Large intestine (tissue), 3 donors: ENCODE data around the gene CAP2. TPM values are rescaled to one million over a fixed set of nuclear protein-coding genes. Genes with fewer than 3 reads are reported as not detected.

Source experiments
- DNase-seq, 2 donors: peaks; one replicate each; pipeline versions ENCODE4 v3.0.0 to v3.0.0-alpha.2; 2013
- H3K27ac ChIP-seq: one replicate; pipeline ENCODE4 v1.5.1; 2013; ENCODE audit warnings: low read length
- H3K27me3 ChIP-seq: 2 replicates; pipeline ENCODE4 v1.6.1; 2013; ENCODE audit warnings: low read length; ENCODE audit not compliant: control insufficient read depth, insufficient read depth
- H3K36me3 ChIP-seq: 2 replicates; pipeline ENCODE4 v1.6.1; 2013; ENCODE audit warnings: low read length; ENCODE audit not compliant: control insufficient read depth, insufficient read depth
- H3K4me1 ChIP-seq: one replicate; pipeline ENCODE4 v1.6.1; 2013; ENCODE audit warnings: low read length; ENCODE audit not compliant: control insufficient read depth, insufficient read depth
- H3K4me3 ChIP-seq: one replicate; pipeline ENCODE4 v1.5.1; 2013; ENCODE audit warnings: low read length
- H3K9me3 ChIP-seq: one replicate; pipeline ENCODE4 v1.6.1; 2013; ENCODE audit warnings: mild to moderate bottlenecking, low read depth, low read length, moderate library complexity; ENCODE audit not compliant: control insufficient read depth
- WGBS: methylation state at CpG from one replicate; pipeline ENCODE4 v1.1.5; 2013; ENCODE audit warnings: low lambda C conversion rate; ENCODE audit not compliant: insufficient coverage; 5-methylcytosine and 5-hydroxymethylcytosine counted together
- polyA plus RNA-seq: library from polyadenylated mRNA; unstranded; fragments of 120-200 nt; gene quantifications from one replicate; pipeline ENCODE4 v1.2.1, GENCODE V29; 2013

Gene CAP2
- polyA plus RNA-seq, 1 donor = 11.2 TPM

DNA sequence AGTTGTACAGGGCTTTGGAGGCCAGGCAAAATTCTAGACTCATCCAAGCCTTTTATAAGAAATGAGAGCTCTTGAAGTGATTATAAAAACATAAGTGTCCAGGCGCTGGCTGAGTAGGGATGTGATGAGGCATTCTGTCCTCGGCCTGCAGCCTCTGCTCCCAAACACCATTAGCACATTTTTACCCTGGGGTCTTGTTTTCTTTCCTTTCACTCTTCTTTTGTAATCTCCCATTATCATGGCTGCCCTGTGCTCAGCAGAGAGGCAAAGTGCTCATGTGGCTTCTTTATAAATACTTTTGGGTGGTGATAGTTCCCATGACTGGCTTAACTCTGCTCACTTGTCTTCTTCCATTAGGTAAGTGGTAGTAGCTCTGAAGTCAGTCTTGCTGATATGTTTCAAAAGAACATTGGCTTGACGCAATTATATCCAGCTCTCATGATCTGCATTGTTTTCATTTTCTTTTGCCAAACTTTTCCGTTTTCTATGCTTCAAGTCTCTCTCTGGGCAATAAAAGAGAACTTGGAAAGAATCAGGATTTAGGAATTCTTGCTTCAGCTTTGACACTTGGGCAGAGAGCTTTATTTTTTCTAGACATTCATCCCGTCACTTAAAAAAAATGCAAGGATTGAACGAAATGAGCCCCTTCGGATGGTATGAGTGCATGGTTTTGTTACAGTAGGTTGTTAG, 61.1 kb downstream of the CAP2 start:
- no peak overlapping the region for H3K4me3 ChIP-seq
- 82% methylated on average over 2 of the region's 7 CpGs for WGBS
- no peak overlapping the region for H3K27ac ChIP-seq
- no peak for DNase-seq
- no peaks in the 10 kb centered on the region for H3K36me3 ChIP-seq
- peaks cover 3% of the 10 kb centered on the region for H3K9me3 ChIP-seq
- H3K27me3 ChIP-seq = no peaks in the 10 kb centered on the region
- H3K4me1 ChIP-seq = no peaks in the 10 kb centered on the region

GRCh38 chr6:17455919-17456318, 62.5 kb downstream of the CAP2 start:
- Histone ChIP-seq H3K4me1 (no peaks in the 10 kb centered on the region), H3K27ac (no peak overlapping the region), H3K9me3 (peaks cover 3% of the 10 kb centered on the region), H3K4me3 (no peak overlapping the region), H3K27me3 (no peaks in the 10 kb centered on the region), H3K36me3 (no peaks in the 10 kb centered on the region)
- WGBS = no CpG with 5 or more reads among the region's 7 CpGs
- no peak for DNase-seq

DNA sequence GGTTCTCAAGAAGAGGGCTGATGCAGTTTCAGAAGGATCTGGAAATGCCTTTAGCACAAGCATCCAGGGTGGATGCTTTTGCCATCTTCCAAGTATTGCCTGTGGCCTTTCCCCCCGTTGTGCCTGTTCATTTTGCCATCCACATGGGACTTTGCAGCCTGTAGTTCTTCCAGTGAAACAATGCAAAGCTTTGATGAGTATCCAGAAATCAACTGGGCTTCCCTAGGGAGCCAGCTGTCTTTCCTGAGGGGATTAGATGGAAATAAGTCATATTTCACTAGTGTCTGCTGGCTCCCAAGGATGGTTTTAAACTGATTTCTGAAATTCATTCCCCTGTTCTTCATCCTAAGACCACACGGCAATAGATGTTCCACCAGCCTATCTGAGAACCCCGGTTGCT, 63.3 kb downstream of the CAP2 start:
- Histone ChIP-seq H3K4me3 (no peak overlapping the region), H3K27me3 (no peaks in the 10 kb centered on the region), H3K27ac (no peak overlapping the region), H3K36me3 (no peaks in the 10 kb centered on the region), H3K4me1 (no peaks in the 10 kb centered on the region), H3K9me3 (peaks cover 3% of the 10 kb centered on the region)
- WGBS = no CpG with 5 or more reads among the region's 3 CpGs
- DNase-seq = no peak

GRCh38 chr6:17457405-17457804, 64.0 kb downstream of the CAP2 start:
- Histone ChIP-seq H3K4me3 (no peak overlapping the region), H3K27me3 (no peaks in the 10 kb centered on the region), H3K27ac (no peak overlapping the region), H3K36me3 (no peaks in the 10 kb centered on the region), H3K4me1 (no peaks in the 10 kb centered on the region), H3K9me3 (peaks cover 3% of the 10 kb centered on the region)
- DNase-seq = no peak
- 100% methylated on average over 1 of the region's 4 CpGs for WGBS

DNA sequence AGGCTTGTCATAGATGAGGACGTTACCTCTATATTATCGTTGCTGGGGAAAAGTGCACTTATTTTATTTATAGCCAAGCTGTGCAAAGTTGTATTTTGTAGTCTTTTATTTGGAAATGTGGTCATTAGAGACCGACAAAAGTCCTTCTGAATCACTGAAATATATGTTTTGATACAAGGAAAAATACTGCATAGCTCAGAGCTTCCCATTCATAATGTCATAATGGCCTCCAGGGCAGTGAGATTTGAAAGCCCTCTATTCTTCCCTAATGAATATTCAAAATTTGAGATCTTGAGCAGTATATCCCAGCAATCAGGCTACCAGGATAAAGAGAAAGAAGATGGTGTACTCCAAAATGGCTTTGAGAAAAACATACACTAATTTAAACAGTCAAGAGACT, 64.6 kb downstream of the CAP2 start:
- H3K27me3 ChIP-seq = no peaks in the 10 kb centered on the region
- H3K27ac ChIP-seq = no peak overlapping the region
- no peak overlapping the region for H3K4me3 ChIP-seq
- no peaks in the 10 kb centered on the region for H3K4me1 ChIP-seq
- H3K9me3 ChIP-seq = peaks cover 3% of the 10 kb centered on the region
- WGBS = no CpG with 5 or more reads among the region's 3 CpGs
- H3K36me3 ChIP-seq = no peaks in the 10 kb centered on the region
- DNase-seq = no peak

- Histone ChIP-seq H3K4me1 (no peaks in the 10 kb centered on the region), H3K4me3 (no peak overlapping the region), H3K36me3 (no peaks in the 10 kb centered on the region), H3K27me3 (no peaks in the 10 kb centered on the region), H3K9me3 (peaks cover 3% of the 10 kb centered on the region), H3K27ac (no peak overlapping the region)
- no peak for DNase-seq
- no CpG with 5 or more reads among the region's 4 CpGs for WGBS
Observed at GRCh38 chr6:17458966-17459365, 65.6 kb downstream of the CAP2 start.

- no peak overlapping the region for H3K4me3 ChIP-seq
- no peaks in the 10 kb centered on the region for H3K4me1 ChIP-seq
- no peaks in the 10 kb centered on the region for H3K36me3 ChIP-seq
- no peak for DNase-seq
- no peak overlapping the region for H3K27ac ChIP-seq
- H3K27me3 ChIP-seq = no peaks in the 10 kb centered on the region
- H3K9me3 ChIP-seq = no peaks in the 10 kb centered on the region
- no CpG with 5 or more reads among the region's 5 CpGs for WGBS
Observed at GRCh38 chr6:17460862-17461261, 67.5 kb downstream of the CAP2 start.

DNA sequence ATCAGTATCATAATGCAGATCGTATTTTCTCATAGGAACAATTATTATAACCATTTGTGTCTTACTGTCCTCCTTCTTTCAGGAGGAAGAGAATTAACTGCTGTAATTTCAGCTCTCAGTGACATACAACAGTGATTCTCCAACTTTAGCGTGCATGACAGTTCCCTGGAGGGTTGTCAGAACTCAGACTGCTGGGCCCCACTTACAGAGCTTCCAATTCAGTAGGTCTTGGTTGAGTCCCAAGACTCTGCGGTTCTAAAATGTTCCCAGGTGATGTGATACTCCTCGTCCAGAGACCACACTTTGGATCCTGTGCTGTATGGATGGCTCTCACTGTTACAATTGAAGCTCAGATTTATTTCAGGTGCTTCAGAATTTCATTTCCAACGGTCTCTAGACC, 72.8 kb downstream of the CAP2 start:
- 86% methylated on average over 1 of the region's 5 CpGs for WGBS
- Histone ChIP-seq H3K4me3 (no peak overlapping the region), H3K4me1 (peaks cover 6% of the 10 kb centered on the region), H3K9me3 (no peaks in the 10 kb centered on the region), H3K27me3 (no peaks in the 10 kb centered on the region), H3K27ac (no peak overlapping the region), H3K36me3 (no peaks in the 10 kb centered on the region)
- DNase-seq = no peak

GRCh38 chr6:17466707-17467106, 73.3 kb downstream of the CAP2 start:
- Histone ChIP-seq H3K36me3 (no peaks in the 10 kb centered on the region), H3K4me1 (peaks cover 6% of the 10 kb centered on the region), H3K27ac (no peak overlapping the region), H3K9me3 (no peaks in the 10 kb centered on the region), H3K4me3 (no peak overlapping the region), H3K27me3 (no peaks in the 10 kb centered on the region)
- DNase-seq = no peak
- WGBS = 72% methylated on average over 2 of the region's 3 CpGs

DNA sequence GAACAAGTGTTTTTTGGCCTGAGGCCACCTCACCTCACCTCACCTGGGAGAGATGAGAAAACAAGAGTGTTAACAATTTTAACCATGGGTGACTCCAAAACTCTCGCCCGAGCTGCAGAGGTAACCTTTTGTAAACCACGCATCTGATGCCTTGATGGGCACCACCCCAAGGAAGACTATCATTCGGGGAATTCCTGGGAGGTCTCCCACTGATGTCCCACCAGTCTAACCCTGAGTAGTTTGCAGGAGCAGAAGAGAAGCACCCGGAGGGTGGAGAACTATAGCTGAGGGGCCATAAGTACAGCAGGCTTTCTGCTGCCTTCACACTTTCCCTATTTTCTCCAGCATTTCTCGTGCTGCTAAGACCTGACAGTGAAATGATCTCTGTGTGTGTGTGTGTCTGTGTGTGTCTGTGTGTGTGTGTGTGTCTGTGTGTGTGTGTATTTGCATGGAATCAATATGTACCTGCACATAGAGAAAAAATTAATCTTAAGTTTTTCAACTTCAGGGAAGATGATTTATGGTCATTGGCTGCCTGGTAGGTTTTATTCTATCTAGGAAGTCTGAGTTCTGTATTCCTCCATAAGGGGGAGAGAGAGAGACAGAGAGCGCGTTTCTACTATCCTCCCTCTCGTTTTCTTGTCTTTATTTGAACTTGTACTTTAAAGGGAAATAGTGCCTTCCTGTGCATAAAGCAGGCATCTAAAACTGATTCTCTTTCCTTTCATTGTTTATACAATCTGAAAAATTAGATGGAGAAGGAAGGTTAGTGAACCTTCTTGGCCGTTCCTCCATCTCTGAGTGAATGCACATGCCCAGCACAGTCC, 75.8 kb downstream of the CAP2 start:
- no CpG with 5 or more reads among the region's 10 CpGs for WGBS
- Histone ChIP-seq H3K36me3 (no peaks in the 10 kb centered on the region), H3K4me1 (peaks cover 12% of the 10 kb centered on the region), H3K27ac (peak overlapping the region; percentile 3), H3K4me3 (no peak overlapping the region), H3K27me3 (no peaks in the 10 kb centered on the region), H3K9me3 (no peaks in the 10 kb centered on the region)
- peak in 1 of 2 donors; percentile 17 for DNase-seq
